Stimulated activated CD4-positive, alpha-beta T cell treated with anti-CD3 and anti-CD28 coated beads, Interleukin-2, amount 100 ng/mL, for 4 hours (primary cell): ENCODE data around the gene CENPP.
"Not testable (repeated sequence)": the region's sequence is repeated elsewhere in the genome, so short reads cannot be mapped to it uniquely, and the experiment has no call there.

Experiments used
- DNase-seq: peaks from one replicate; pipeline ENCODE4 v3.0.0-alpha.2; 2020; ENCODE audit warnings: low read depth

Gene CENPP

DNA sequence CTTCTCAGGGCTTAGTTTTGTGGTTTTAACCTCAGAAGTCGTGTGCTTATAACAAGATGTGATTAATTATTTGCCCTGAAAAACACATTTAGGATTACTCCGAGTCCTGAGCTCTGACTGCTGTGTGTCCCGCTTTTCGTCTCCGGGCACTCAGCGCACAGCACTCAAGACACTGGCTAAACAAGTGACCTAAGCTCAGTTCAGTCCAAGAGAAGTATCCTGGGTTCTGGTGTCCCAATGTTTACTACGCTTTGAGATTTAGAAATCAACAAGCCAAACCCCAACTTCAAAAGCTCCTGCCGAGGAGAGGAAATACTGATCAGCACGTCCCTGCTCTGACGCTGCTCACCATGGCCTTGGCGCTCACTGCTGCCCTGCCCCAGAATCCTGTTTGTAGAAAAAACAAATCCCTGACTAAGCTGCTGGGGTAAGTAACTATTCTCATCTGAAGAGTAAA is 290.9 kb downstream of the CENPP start:
- DNase-seq: no peak

GRCh38 chr9:92617195-92617813 is 291.6 kb downstream of the CENPP start:
- DNase-seq: no peak

GRCh38 chr9:92617951-92618510 is 292.3 kb downstream of the CENPP start:
- no peak for DNase-seq

DNA sequence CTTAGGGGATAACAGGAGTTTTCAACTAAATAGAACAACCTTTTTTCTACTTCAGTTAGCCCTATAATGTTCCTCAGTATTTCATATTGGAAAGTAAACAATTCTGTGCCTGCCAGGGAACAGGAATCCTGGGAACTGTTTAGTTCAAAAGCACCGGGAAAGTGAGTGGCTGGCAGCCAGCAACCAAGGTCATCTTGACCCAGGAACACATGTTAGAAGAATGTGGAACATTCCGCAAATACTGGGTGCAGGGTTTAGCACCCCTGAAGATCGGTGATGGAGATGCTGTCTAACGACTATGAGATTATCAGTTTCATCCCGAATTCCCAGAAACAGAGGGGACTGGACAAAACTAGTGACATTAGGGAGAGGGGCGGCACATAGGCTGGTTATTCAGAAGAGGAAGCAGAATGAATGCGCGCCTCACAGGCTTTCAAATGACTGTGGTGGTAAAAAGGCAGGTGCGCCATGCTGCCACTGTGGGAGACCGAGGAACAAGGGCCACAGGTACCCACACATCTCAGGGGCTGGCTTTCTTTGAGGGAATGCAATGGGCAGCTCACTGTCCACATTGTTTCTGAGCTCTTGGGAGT is 293.0 kb downstream of the CENPP start:
- DNase-seq: no peak

DNA sequence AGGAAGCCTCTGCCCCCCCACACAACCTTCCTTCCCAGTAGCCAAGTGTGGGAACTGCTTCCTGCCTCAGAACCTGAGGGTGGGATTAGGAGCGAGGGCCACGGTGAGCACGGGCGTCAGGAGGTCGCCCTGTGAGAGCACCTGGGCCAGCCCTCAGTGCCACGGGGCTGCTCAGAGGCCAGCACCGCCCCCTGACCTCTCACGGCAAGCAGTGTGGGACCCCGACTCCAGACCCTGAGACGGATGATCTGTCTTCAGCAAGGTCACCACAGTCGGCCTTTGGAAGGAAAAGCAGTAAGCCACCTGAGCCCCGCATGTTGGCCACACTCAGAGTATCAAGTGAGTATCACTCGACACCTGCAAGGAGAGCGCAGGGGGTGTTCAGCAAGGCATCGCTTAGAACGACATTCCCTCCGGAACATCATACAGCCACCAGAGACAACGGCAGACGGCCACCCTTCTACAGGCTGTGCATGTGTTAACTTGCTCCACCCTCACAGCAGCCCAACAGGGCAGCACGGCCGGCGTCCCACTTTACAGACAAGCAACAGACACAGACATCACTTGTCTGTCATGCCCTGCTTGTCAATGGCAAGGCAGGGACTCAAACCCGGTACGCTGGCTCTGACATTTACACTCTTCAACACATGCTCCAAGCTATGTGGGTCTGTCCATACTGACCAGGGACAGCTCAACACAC is 294.0 kb downstream of the CENPP start:
- DNase-seq: no peak

DNA sequence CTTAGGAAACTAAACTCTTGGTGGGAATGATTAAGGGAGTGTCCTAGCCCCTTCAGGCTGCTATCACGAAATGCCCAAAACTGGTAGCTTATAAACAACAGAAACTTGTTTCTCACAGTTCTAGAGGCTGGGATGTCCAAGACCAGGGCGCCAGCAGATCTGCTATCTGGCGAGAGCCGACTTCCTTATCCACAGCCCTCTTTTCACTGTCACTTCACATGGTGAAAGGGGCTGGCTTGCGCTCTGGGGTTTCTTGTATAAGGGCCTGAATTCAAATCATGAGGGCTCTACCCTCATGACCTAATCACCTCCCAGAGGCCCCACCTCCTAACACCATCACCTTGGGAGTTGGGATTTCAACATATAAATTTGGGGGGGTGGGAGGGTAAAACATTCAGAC is 295.1 kb downstream of the CENPP start:
- DNase-seq: no peak

- DNase-seq: not testable (repeated sequence)
Observed at GRCh38 chr9:92623936-92624335, 298.2 kb downstream of the CENPP start.

- DNase-seq: no peak
Observed at GRCh38 chr9:92626484-92626883, 300.7 kb downstream of the CENPP start.

- no peak for DNase-seq
Observed at GRCh38 chr9:92627651-92628050, 301.9 kb downstream of the CENPP start.

DNA sequence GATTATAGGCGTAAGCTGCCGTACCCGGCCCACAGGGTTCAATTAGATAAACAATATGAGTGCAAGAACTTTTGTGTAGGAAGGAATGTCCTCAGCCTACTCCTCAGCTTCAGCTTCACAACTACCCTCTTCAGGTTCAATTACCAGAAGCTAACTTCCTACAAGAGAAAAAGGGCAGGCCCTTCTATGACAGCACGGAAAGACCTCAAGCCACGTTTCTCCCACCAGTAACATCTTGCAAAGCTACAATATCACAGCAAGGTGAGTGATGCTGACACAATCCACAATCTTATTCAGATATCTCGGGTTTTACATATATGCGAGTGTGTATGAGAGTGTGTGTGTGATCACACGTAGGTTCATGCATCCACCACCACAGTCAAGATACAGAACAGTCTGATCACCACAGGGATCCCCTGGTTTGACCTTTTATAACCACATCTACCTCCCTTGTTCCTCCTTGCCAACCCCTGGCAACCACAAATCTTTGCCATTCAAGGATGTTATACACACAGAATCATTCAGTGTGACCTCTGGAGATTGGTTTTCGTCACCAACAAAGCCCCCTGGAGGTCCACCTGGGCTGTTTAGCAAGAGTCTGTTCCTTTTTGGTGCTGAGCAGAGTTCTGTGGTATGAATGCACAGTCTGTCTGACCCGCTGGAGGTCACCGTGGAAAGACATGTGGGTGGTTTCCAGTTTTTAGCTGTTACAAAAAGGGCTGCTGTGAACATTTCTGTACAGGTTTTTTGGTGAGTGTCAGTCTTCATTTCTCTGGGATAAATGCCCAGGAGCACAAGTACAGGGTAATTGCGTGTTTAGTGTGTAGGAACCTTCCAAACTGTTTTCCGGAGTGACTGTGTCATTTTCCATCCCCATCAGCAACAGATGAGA is 305.9 kb downstream of the CENPP start:
- DNase-seq: no peak

DNA sequence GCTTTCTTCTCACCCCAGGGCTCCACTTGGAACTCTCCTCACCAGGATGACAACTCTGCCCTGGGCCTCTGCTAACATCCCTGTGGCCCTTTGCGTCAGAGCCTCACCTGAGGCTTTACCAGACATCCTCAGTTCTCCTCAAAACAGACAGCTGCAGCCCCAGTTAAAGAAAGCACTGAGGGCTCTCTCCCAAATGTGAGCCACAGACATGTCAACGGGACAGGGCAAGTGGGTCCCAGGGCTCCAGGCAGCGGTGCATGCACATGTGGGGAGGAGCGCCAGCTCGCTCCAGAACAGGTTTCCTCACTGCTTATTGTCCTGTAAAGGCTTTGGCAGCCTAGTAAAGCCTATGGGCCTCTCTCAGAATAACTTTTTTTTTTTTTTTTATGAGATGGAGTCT is 306.9 kb downstream of the CENPP start:
- DNase-seq: no peak

DNA sequence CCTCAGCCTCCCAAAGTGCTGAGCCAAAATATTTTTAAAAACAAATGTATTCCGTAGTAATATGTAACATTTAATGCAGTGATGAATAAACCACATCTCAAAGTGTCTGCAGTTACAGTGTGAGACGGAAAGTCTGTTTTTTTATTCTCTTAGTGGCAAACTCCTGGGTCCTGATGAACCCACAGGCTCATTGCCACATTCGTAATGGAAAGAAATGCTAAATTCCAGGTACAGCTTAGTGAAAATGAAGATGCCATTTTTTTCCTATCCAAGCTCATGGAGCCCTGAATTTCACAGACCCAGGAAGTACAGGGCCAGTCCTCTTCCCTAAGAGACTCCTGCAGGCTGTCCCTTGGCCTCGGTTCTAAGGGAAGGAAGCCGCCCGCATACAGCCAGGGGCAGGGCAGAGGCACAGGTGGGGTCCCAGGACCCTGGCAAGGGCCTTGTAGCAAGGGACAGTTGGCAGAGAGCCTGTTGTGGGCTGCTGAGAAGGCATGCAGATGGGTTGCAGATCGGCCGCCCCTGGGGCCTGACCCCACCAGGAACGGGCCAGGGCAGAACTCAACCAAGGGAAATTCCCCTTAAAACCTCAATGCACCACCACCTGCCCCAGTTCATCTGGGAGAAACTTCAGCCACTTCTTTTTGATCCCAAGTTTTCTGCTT is 308.0 kb downstream of the CENPP start:
- DNase-seq: no peak

DNA sequence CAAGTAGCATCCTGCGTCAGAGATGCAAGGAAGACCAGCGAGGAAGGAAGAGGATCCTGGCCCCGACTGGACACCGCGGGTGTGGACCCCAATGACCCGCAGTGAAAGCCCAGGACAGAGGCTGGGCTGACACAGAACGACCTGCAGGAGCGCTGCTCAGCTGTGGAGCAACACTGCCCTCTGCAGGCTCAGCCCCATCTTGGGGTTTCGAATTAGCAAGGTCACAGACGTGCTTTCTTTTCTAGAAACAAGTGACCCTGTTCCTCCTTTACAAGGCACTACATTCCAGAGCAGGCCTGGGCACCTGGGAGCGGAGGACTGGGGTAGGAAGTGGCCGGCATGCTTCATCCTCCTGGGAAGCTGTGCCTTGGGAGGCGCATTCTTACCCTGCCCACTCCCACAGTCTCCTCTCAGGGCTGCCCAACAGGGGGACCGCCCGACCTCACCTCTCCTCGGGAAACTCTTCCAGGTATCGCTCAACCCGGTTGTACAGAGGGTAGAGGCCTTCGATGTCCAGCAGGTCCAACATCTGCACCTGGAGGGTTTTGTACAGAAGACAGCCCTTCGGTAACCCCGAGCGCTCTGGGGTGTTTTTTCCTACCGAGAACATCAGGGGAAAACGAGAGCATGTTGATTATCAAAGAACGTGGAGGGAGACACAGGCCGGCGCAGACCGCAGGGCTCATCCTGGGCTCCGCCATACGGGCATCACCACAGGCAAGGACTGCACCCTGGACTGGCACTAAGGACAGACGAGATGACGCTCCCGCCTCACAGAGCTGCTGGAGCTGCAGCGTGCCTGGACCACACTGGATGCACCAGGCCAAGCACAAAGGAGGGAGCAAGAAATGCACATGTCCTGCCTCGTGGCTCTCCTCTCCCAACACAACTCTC is 309.2 kb downstream of the CENPP start:
- DNase-seq: peak; percentile 36

DNA sequence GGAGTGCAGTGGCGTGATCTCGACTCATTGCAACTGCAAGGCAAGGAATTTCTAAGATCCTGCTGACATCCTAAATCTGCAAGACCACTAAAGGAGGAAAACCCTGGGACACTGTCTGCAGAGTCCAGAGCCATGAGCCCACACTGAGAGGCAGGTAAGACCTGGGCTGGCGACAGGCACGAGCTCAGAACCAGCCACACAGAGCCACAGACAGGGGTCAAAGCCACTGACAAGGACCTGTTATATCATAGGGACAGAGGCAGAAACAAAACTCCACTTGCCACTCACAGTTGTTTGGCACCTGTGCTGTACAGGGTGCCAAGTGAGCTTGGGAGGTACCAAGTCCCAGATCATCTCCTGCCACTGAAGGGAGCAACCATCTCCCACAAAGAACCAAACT is 310.0 kb downstream of the CENPP start:
- DNase-seq: no peak

DNA sequence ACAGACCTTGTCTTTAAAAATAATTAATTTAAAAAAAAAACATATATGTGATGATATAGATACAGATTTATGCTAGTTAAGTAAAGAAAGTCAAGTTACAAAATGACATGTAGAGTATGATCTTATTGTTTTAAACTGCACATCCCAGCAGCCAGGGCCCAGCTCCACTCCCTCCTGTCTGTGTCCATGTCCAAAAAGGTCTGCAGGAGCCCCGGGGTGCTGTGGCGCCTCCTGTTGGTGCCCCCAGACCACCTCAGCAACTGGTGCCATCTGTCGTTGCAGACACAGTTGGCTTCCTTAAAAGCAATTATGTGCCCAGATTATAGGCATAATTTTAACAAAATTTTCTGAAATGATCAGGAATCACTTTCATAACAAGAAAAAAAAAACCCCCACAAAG is 310.9 kb downstream of the CENPP start:
- no peak for DNase-seq

GRCh38 chr9:92637326-92637725 is 311.6 kb downstream of the CENPP start:
- DNase-seq: no peak

GRCh38 chr9:92637886-92638620 is 312.3 kb downstream of the CENPP start:
- no peak for DNase-seq

DNA sequence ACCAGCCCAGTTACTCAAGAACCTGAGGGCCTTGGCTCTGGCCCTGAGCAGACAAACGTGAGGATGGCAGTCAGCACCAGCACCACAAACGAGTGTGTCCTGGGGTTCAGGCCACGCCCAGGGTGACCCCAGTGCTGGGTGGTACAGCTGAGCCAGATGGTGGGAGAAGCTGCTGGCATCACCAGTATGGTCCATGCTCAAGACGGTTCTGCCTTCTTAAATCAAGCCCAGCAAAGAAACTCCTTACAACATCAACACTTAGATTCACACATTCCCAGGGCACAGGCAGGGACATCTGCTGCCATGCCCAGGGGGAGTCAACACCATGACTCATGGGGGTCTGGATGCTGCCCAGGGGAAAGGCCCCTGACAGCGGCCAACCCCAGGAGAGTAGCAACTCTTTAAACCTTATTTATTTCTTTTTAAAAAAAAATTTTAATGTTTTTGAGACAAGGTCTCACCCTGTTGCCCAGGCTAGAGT is 312.9 kb downstream of the CENPP start:
- DNase-seq: no peak

DNA sequence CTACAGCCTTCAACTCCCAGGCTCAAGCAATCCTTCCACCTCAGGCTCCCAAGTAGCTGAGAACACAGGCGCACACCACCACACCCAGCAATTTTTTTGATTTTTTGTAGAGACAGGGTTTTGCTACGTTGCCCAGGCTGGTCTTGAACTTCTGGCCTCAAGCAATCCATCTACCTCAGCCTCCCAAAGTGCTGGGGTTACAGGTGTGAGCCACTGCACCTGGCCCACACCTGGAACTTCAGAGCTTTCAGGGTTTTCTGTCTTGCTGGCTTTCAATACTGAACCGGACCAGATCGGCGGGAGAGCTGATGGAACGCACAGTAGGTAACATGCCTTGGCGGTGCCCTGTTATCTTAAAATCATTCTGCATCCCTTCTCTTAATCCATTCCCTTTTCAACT is 313.4 kb downstream of the CENPP start:
- DNase-seq: no peak

- no peak for DNase-seq
Observed at GRCh38 chr9:92639791-92640271, 314.1 kb downstream of the CENPP start.
